Epithelial cell of esophagus (primary cell): ENCODE measurements around the gene ZNF827.

Source experiments
- DNase-seq: peaks from one replicate; pipeline ENCODE4 v3.0.0; 2010; ENCODE audit warnings: low read depth
- H3K4me3 ChIP-seq: 2 replicates; pipeline ENCODE4 v1.5.1; 2011; ENCODE audit warnings: mild to moderate bottlenecking, low read length, control low read depth
- CTCF ChIP-seq: IDR thresholded peaks from 2 replicates; pipeline ENCODE4 v1.5.1; 2011; ENCODE audit warnings: low read depth, mild to moderate bottlenecking, low read length, control low read depth, inconsistent platforms; ENCODE audit not compliant: insufficient read depth; ENCODE audit errors: missing control alignments

ZNF827 gene

GRCh38 chr4:145881989-145882388, 56.6 kb downstream of the ZNF827 start:
- DNase-seq = peak; percentile 93
- no peak for TF ChIP-seq CTCF
- H3K4me3 ChIP-seq = no peak overlapping the region

- DNase-seq = no peak
Measured at GRCh38 chr4:145881576-145881975, 57.0 kb downstream of the ZNF827 start.

GRCh38 chr4:145880355-145880960, 58.2 kb downstream of the ZNF827 start:
- TF ChIP-seq CTCF = no peak
- no peak overlapping the region for H3K4me3 ChIP-seq
- DNase-seq = peak; percentile 74

More at GRCh38 chr4:145881576-145881975, 57.0 kb downstream of the ZNF827 start:
- H3K4me3 ChIP-seq = no peak overlapping the region
- TF ChIP-seq CTCF = no peak

GRCh38 chr4:145879598-145879997, 59.0 kb downstream of the ZNF827 start:
- DNase-seq = no peak
- TF ChIP-seq CTCF = no peak
- no peak overlapping the region for H3K4me3 ChIP-seq

GRCh38 chr4:145878501-145879435, 59.9 kb downstream of the ZNF827 start:
- no peak for TF ChIP-seq CTCF
- DNase-seq = no peak
- H3K4me3 ChIP-seq = no peak overlapping the region

GRCh38 chr4:145876531-145877180, 62.0 kb downstream of the ZNF827 start:
- DNase-seq = no peak
- TF ChIP-seq CTCF = no peak
- no peak overlapping the region for H3K4me3 ChIP-seq
